Fibroblast of skin of back (primary cell): Measurements from ENCODE around the gene FBXL22. TPM values are rescaled to one million over a fixed set of nuclear protein-coding genes. Genes with fewer than 3 reads are reported as not detected.
A peak's percentile ranks its signal among the peaks of the same experiment; 100 is the strongest.

Source experiments
- DNase-seq: peaks from one replicate; pipeline ENCODE4 v3.0.0-alpha.2; 2013
- polyA plus RNA-seq, 2 experiments: library from polyadenylated mRNA; unstranded; fragments of 120-200 nt; gene quantifications; one replicate each; pipeline ENCODE4 v1.2.1, GENCODE V29; 2013; ENCODE audit not compliant: insufficient read length in 2 of 2

FBXL22 gene
- 4.7 TPM for polyA plus RNA-seq (2013, experiment 1 of 2; ENCODE audit: insufficient read length)
- polyA plus RNA-seq (2013, experiment 2 of 2; ENCODE audit: insufficient read length), result 14.6 TPM

- DNase-seq, result peak; percentile 80
These were observed at the start of gene FBXL22 for GRCh38 chr15:63597038-63597790. TSS of gene FBXL22 (plus strand) at chr15:63597387. CDS start at chr15:63597393, 6 bp downstream.

DNA sequence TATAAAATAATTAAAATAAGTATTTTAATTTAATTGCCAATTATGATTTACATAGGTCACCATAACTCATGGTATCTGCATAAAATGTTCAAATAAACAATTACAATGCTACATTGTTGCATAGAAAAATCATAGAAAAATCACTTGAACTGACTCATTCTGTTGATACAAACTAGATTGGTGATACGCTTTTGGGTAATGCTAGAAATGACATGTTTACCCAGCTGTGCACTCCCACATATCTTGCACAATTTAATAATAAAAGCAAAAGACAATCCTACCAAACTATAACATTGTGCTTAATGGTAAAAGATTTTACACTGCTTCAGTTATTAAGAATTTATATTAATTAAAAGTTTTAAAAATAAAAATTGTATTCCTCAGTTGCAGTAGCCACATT, 45.8 kb upstream of the FBXL22 start:
- DNase-seq, result peak; percentile 53

DNA sequence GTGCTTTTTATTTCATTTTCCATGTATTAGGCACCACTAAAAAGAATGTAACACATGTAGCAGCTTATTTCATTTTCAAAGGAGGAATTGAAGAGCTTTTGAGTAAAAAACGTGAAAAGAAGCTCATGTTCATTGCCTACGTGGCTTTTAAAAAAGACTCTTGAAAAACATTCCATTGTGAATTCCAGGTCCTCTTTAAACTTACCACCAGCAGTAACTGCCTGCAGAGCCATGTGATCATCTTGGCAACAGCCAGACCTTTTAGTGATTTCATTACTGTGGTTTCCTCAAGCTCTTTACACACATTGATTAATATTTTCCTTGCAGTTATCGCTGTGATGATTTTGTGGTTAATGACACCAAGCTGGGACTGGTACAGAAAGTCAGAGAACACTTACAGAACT, 43.8 kb upstream of the FBXL22 start:
- DNase-seq, result peak; percentile 95

DNA sequence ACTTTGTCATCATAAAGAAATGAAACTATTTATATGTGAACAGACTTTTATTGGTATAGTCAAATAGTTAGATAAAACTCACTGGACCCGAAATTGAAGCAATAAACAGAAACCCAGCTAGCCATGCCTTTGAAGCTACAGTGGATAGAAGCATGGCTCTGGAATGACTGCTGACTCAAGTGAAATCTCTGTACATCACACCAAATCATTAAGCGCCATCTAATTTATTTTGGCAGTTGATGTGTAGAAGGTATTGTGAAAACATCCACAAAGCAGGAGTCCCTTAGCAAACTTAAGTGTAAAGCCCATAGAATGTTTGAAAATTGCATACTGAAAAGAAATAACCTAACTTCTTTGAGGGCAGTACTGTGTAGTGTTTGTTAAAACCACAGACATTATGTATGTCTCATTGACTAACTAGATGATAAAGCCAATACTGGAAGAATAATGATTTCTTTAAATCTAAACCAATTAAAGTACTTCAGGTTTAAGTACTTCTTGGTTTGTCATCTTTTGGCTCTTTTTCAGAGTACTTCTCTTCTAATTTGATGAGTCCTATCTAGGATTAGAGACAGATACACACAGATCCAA, 42.8 kb upstream of the FBXL22 start:
- no peak for DNase-seq

DNA sequence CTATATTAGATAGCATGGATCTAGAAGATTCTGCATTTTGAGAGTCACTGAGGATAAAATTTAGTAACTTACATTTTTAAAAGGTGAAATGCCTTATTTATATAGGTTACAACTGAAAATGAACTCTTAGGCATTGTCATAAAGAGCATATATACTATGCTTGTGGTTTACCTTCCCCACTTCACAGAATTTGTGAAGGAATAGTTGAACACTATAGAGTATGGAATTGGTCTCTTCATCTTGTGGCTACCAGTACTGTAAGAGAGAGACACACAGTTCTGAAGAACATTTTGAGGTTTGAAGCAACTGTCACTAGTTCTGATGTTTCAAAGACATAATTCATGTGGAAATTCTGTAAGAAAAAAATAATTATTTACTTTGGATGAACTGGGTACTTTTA, 41.7 kb upstream of the FBXL22 start:
- no peak for DNase-seq

GRCh38 chr15:63556246-63556645, 40.9 kb upstream of the FBXL22 start:
- no peak for DNase-seq

DNA sequence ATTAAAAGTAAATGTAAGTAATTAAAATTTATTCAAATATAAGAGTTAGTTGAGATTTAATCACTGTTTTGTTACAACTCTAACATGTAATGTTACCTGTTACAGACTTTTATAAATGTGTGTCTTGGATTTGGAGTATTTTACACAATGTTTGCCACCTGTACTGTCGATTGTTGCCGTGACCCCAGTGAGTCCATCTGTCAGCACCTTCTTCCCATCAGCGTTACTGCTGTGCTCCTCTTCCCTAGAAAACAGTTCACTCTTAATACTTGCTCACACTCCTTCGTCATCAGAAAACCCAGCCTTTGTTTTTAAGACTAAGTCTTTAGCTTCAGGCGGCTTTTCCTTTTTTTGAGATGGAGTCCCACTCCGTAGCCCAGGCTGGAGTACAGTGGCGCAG, 40.5 kb upstream of the FBXL22 start:
- no peak for DNase-seq

DNA sequence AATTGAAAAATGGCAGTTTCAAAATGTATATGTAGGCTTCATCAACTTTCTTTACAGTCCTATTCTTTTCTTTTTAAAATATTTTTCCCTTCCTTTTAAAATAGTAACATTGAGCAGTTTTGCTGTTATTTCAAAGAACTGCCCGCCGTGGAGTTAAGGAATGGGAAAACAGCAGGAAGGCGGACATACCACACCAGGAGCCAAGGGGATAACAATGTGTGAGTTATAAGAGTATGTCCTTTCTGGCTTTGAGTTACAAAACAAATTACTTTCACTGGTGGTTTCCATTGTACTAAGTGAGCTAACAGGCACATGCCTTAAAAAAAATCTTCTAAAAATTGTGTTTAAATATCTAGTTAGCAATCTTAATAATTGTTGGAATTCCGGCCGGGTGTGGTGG, 37.4 kb upstream of the FBXL22 start:
- DNase-seq, result peak; percentile 9

DNA sequence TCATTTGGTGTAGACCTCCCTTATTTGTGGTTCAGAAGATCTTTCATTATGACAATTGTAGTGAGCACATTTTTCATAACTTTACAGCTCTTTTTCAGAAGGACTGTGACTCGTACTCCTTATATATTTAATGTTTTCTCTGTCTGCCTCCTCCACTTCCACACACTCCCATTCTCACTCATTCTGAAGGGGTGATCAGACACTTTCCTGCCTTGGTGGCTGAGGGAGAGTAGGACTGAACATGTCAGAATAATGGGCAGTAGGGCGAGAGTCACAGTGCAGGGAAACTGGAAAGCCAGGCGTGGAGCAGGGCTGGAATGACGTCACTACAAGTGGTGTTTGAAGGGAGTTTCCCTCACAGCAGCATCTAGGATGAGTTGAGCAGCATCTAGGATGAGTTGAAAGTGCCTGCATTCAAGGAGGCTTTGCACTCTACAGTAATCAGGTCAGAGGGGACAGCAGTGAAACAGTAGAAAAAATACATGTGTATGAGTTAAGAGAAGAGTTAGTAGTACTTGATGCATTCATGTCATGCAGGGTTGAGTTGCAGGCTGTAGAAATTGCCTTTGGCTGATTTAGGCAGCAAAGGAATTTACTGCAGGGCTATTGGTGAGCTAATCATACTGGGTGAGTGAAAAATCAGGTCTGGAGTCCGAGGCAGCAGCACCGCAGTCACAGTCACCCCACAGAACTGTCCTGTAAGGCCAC, 36.3 kb upstream of the FBXL22 start:
- peak; percentile 46 for DNase-seq

DNA sequence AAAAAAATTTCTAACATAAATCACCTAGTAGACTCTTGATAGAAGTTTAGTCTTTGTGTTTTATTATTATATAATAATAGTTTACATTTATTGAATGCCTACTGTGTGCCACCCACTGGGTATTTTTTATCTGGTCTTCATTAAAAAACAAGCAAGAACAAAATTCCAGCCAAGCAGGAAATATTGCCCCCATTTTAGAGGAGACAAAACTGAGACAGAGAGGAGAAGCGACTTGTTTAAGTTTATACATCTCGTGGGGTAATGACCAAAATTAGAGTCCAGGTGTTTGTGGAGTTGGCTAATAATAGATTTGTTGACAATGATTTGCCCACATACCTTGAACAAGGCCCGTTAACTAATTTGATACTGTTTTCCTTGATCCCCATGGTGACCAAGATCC, 33.1 kb upstream of the FBXL22 start:
- DNase-seq, result no peak

DNA sequence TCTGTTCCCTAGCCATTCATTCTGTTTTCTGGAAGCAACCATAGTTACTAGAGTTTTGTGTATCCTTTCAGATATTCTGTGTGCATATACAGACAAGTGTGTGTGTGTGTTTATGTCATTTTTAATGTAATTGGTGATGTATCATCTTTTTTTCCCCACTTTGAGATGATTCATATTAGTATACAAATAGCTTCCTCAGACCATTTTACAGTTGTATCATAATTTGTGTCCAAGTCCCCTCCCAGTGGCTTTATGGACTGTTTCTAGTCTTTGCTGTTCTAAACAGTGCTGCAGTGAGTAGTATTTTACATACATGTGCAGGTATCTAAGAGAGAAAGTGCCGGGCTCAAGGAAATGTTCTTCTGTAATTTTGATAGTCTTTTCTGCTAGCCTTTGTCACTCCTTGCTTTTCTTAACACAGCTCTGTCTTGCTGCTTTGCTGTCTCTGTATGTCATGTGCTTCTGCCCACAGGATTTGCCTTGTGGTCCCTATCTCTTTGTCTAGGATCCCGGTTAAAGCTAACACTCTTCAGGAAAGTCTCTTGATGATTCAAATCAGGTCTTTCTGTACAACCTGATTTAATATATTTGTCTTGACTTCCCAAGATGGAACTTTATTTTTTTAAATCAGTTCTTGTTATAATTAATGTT, 31.5 kb upstream of the FBXL22 start:
- DNase-seq, result no peak

- DNase-seq, result no peak
These were observed 24.3 kb upstream of the FBXL22 start for GRCh38 chr15:63572749-63573464.

DNA sequence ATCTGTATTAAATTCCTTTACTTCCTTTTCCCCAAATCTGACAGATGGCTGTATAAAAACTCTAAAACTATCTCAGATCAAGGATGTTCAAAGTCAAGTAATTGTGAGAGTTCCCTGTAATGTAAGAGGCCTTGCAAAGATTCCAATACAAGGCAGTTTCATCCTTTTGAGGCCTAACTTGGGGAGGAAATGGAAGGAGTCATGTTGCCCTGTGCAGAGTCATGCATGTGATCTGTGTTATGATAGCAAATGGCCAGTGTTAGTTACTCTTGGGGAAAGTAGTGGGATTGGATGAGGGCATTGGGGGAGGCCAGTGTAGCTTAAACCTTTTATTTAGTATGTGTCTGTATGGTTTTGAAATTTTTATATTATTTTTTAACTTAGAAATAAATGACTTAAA, 23.7 kb upstream of the FBXL22 start:
- peak; percentile 11 for DNase-seq

- no peak for DNase-seq
These were observed 21.9 kb upstream of the FBXL22 start for GRCh38 chr15:63575312-63575711.

- DNase-seq, result peak; percentile 56
These were observed 20.7 kb upstream of the FBXL22 start for GRCh38 chr15:63576441-63576840.

- DNase-seq, result no peak
These were observed 15.0 kb upstream of the FBXL22 start for GRCh38 chr15:63582179-63582578.

- DNase-seq, result peak; percentile 77
These were observed 14.3 kb upstream of the FBXL22 start for GRCh38 chr15:63582718-63583426.

GRCh38 chr15:63586790-63587189, 10.4 kb upstream of the FBXL22 start:
- DNase-seq, result no peak

- no peak for DNase-seq
These were observed 9.7 kb upstream of the FBXL22 start for GRCh38 chr15:63587527-63587926.

- DNase-seq, result no peak
These were observed 8.4 kb upstream of the FBXL22 start for GRCh38 chr15:63588826-63589225.
